Progenitor cell of endocrine pancreas (in vitro differentiated cells): Measurements from ENCODE around the gene RCAN2. TPM values are rescaled to one million over a fixed set of nuclear protein-coding genes. Genes with fewer than 3 reads are reported as not detected.
A peak's percentile ranks its signal among the peaks of the same experiment; 100 is the strongest.
"Not testable (repeated sequence)": the region's sequence is repeated elsewhere in the genome, so short reads cannot be mapped to it uniquely, and the experiment has no call there.

ENCODE experiments used
- DNase-seq: peaks from one replicate; pipeline ENCODE4 v3.0.0; 2021; ENCODE audit warnings: low spot score; ENCODE audit not compliant: unreplicated experiment
- H3K27ac Mint-ChIP-seq: 2 replicates; pipeline ENCODE4 v1.8.0; 2021; ENCODE audit warnings: mild to moderate bottlenecking, moderate library complexity, mixed read lengths
- H3K27me3 Mint-ChIP-seq: 2 replicates; pipeline ENCODE4 v1.8.0; 2021; ENCODE audit warnings: mixed read lengths
- H3K36me3 Mint-ChIP-seq: 2 replicates; pipeline ENCODE4 v1.8.0; 2022; ENCODE audit warnings: mixed read lengths; ENCODE audit not compliant: insufficient read depth
- H3K4me1 Mint-ChIP-seq: 2 replicates; pipeline ENCODE4 v1.8.0; 2021; ENCODE audit warnings: low read depth, mixed read lengths
- H3K4me3 Mint-ChIP-seq: 2 replicates; pipeline ENCODE4 v1.8.0; 2021; ENCODE audit warnings: low read depth, mild to moderate bottlenecking, moderate library complexity, mixed read lengths
- H3K9me3 Mint-ChIP-seq: 2 replicates; pipeline ENCODE4 v1.8.0; 2021; ENCODE audit warnings: low read depth, mixed read lengths
- total RNA-seq: library from RNA; stranded (reverse); gene quantifications from 2 replicates; pipeline ENCODE4 v1.2.1, GENCODE V29; 2021
- TF ChIP-seq, protein P1 (sequence below): fragments of 200-600 bp; sonication (generic); IDR thresholded peaks from one replicate; pipeline ENCODE4 v1.5.0; 2021; ENCODE audit warnings: antibody characterized with exemption, mild to moderate bottlenecking; ENCODE audit not compliant: unreplicated experiment

The RCAN2 gene
- total RNA-seq, 1 donor from 2014 or later = 23.3 TPM

DNA sequence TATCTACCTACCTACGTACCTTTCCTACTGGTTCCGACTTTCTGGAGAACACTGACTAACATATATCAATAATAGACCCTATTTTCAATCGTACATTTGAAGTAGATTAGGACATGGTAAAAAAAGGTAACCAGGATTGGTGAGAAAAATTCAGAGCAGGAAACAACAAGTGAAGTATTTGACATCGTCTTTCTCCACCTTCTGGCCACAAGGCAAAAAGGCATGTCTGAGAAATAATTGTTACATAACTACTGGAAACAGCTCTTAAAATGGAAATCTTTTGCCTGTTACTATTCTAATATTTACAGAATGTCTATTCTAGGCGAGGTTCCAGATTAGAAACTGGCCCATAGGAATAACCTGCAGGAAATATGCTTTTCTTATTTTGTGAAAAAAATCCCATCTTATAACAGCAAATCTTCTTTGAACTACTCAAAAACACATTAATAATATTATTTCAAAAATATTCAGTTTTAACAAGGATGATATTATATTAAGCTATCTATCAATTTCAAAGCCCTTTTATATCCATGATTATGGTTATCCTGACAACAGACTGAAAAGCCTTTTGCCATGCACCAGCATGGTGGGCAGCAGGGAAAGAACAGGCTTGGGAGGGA lies 80.8 kb downstream of the RCAN2 start:
- Mint-ChIP-seq H3K36me3 (peaks cover 1% of the 10 kb centered on the region), H3K9me3 (no peaks in the 10 kb centered on the region), H3K4me1 (peaks cover 5% of the 10 kb centered on the region), H3K4me3 (no peak overlapping the region), H3K27ac (no peak overlapping the region), H3K27me3 (no peaks in the 10 kb centered on the region)
- TF ChIP-seq, protein P1, sequence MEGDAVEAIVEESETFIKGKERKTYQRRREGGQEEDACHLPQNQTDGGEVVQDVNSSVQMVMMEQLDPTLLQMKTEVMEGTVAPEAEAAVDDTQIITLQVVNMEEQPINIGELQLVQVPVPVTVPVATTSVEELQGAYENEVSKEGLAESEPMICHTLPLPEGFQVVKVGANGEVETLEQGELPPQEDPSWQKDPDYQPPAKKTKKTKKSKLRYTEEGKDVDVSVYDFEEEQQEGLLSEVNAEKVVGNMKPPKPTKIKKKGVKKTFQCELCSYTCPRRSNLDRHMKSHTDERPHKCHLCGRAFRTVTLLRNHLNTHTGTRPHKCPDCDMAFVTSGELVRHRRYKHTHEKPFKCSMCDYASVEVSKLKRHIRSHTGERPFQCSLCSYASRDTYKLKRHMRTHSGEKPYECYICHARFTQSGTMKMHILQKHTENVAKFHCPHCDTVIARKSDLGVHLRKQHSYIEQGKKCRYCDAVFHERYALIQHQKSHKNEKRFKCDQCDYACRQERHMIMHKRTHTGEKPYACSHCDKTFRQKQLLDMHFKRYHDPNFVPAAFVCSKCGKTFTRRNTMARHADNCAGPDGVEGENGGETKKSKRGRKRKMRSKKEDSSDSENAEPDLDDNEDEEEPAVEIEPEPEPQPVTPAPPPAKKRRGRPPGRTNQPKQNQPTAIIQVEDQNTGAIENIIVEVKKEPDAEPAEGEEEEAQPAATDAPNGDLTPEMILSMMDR = peak; percentile 61
- no peak for DNase-seq

GRCh38 chr6:46407776-46408530 lies 83.3 kb downstream of the RCAN2 start:
- H3K4me3 Mint-ChIP-seq = no peak overlapping the region
- H3K27ac Mint-ChIP-seq = no peak overlapping the region
- H3K4me1 Mint-ChIP-seq = no peaks in the 10 kb centered on the region
- DNase-seq = no peak
- no peaks in the 10 kb centered on the region for H3K27me3 Mint-ChIP-seq
- peaks cover 1% of the 10 kb centered on the region for H3K36me3 Mint-ChIP-seq
- no peaks in the 10 kb centered on the region for H3K9me3 Mint-ChIP-seq
- TF ChIP-seq, protein P1 = no peak

DNA sequence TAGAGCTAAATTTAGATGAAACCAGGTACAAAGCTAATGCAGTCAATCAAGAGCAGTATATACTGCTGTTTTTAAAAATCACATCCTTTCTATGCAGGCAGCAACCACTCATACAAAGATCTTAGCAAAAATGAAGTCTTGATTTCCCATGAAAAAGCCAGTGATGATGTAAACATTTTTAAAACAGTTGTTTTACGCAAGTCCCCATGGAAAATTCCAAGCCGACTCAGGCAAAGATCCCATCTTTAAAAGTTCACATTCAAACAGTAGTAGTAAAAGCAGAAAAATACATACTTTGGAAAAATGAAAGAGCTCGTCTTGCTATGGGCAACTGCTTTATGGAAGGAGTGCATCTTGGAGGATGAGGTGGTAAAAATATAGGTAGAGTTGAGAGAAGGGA lies 84.0 kb downstream of the RCAN2 start:
- H3K27ac Mint-ChIP-seq = no peak overlapping the region
- no peaks in the 10 kb centered on the region for H3K9me3 Mint-ChIP-seq
- DNase-seq = no peak
- no peaks in the 10 kb centered on the region for H3K27me3 Mint-ChIP-seq
- peaks cover 1% of the 10 kb centered on the region for H3K36me3 Mint-ChIP-seq
- H3K4me3 Mint-ChIP-seq = no peak overlapping the region
- TF ChIP-seq, protein P1 = no peak
- H3K4me1 Mint-ChIP-seq = no peaks in the 10 kb centered on the region

DNA sequence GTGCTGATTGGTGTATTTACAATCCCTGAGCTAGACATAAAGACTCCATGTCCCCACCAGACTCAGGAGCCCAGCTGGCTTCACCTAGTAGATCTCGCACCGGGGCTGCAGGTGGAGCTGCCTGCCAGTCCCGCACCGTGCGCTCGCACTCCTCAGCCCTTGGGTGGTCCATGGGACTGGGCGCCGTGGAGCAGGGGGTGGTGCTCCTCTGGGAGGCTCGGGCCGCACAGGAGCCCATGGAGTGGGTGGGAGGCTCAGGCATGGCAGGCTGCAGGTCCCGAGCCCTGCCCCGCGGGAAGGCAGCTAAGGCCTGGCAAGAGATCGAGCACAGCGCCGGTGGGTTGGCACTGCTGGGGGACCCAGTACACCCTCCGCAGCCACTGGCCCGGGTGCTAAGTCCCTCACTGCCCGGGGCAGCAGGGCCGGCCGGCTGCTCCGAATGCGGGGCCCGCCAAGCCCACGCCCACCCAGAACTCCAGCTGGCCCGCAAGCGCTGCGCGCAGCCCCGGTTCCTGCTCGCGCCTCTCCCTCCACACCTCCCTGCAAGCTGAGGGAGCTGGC lies 85.5 kb downstream of the RCAN2 start:
- not testable (repeated sequence) for H3K9me3 Mint-ChIP-seq, H3K27me3 Mint-ChIP-seq, DNase-seq, H3K4me1 Mint-ChIP-seq, H3K36me3 Mint-ChIP-seq, H3K4me3 Mint-ChIP-seq, H3K27ac Mint-ChIP-seq

- Mint-ChIP-seq H3K36me3 (no peaks in the 10 kb centered on the region), H3K4me3 (no peak overlapping the region), H3K27ac (no peak overlapping the region), H3K9me3 (no peaks in the 10 kb centered on the region), H3K27me3 (no peaks in the 10 kb centered on the region), H3K4me1 (no peaks in the 10 kb centered on the region)
- TF ChIP-seq, protein P1 = no peak
- no peak for DNase-seq
These were observed 90.4 kb downstream of the RCAN2 start for GRCh38 chr6:46400898-46401297.

- Mint-ChIP-seq H3K4me1 (no peaks in the 10 kb centered on the region), H3K4me3 (no peak overlapping the region), H3K27me3 (no peaks in the 10 kb centered on the region), H3K36me3 (no peaks in the 10 kb centered on the region), H3K9me3 (peaks cover 4% of the 10 kb centered on the region), H3K27ac (no peak overlapping the region)
- TF ChIP-seq, protein P1 = no peak
- no peak for DNase-seq
These were observed 95.7 kb downstream of the RCAN2 start for GRCh38 chr6:46395530-46395929.
